Left ventricle myocardium inferior (tissue), 1 donor: ENCODE measurements around the gene NRAP. TPM values are rescaled to one million over a fixed set of nuclear protein-coding genes. Genes with fewer than 3 reads are reported as not detected.

Source experiments
- DNase-seq: peaks from one replicate; pipeline ENCODE4 v3.0.0-alpha.2; 2020
- H3K27ac ChIP-seq: fragments of 200-600 bp; replicated peaks from 2 replicates; pipeline ENCODE4 v1.8.0; 2021
- H3K27me3 ChIP-seq: fragments of 200-600 bp; 2 replicates; pipeline ENCODE4 v1.8.0; 2021; ENCODE audit warnings: low read depth
- H3K36me3 ChIP-seq: fragments of 200-600 bp; 2 replicates; pipeline ENCODE4 v1.8.0; 2021
- H3K4me1 ChIP-seq: fragments of 200-600 bp; 2 replicates; pipeline ENCODE4 v1.8.0; 2021
- H3K4me3 ChIP-seq: fragments of 200-600 bp; 2 replicates; pipeline ENCODE4 v1.8.0; 2021; ENCODE audit warnings: mild to moderate bottlenecking, moderate library complexity
- H3K9me3 ChIP-seq: fragments of 200-600 bp; replicated peaks from 2 replicates; pipeline ENCODE4 v1.8.0; 2021
- intact Hi-C: fragments of 100-400 bp; cut with micrococcal nuclease; formaldehyde crosslinking; loops from one replicate; pipeline ENCODE4 v1.11.0; 2022
- total RNA-seq: library from RNA; stranded (reverse); fragmentation: NEBNext Ultra II Directional; extraction: Animal tissue kit (Norgen Biotek cat#: 25700); gene quantifications from one replicate; pipeline ENCODE4 v1.2.1, GENCODE V29; 2021
- TF ChIP-seq, protein P1 (sequence below): fragments of 200-600 bp; IDR thresholded peaks from 2 replicates; pipeline ENCODE4 v1.8.0; 2021; ENCODE audit warnings: antibody characterized with exemption, mild to moderate bottlenecking, borderline replicate concordance
- donor health status: DM: no; HTN: yes; CAD: no; lungs with severe emphysema.

Gene NRAP
- total RNA-seq, 1 donor from 2014 or later, result 1,025 TPM

DNA sequence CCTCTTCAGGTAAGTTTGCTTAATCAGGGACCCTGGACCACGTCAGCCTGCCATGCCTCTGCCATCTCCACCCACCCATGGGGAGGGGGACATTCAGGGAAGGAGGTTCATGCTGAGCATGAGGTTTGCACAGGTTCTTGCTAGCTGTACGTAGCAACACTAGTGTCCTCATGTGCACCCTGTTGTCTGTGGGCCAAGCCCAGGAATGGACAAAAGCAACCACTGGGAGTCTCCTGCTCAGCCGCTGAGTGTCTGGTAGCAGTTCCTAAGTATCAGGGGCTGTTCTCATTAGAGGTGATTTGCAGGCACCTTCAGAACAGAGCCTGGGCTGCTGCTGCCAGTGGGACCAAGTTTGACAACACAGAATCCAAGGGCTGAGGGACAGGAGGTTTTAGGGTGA, 33.8 kb upstream of the NRAP start:
- intact Hi-C loops, result no loop called here
- H3K36me3 ChIP-seq, result peaks cover 63% of the 10 kb centered on the region
- no peak overlapping the region for H3K27ac ChIP-seq
- peaks cover 12% of the 10 kb centered on the region for H3K4me1 ChIP-seq
- H3K27me3 ChIP-seq, result no peaks in the 10 kb centered on the region
- H3K9me3 ChIP-seq, result peaks cover 21% of the 10 kb centered on the region
- no peak for DNase-seq
- TF ChIP-seq, protein P1, sequence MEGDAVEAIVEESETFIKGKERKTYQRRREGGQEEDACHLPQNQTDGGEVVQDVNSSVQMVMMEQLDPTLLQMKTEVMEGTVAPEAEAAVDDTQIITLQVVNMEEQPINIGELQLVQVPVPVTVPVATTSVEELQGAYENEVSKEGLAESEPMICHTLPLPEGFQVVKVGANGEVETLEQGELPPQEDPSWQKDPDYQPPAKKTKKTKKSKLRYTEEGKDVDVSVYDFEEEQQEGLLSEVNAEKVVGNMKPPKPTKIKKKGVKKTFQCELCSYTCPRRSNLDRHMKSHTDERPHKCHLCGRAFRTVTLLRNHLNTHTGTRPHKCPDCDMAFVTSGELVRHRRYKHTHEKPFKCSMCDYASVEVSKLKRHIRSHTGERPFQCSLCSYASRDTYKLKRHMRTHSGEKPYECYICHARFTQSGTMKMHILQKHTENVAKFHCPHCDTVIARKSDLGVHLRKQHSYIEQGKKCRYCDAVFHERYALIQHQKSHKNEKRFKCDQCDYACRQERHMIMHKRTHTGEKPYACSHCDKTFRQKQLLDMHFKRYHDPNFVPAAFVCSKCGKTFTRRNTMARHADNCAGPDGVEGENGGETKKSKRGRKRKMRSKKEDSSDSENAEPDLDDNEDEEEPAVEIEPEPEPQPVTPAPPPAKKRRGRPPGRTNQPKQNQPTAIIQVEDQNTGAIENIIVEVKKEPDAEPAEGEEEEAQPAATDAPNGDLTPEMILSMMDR, result no peak
- H3K4me3 ChIP-seq, result no peak overlapping the region

DNA sequence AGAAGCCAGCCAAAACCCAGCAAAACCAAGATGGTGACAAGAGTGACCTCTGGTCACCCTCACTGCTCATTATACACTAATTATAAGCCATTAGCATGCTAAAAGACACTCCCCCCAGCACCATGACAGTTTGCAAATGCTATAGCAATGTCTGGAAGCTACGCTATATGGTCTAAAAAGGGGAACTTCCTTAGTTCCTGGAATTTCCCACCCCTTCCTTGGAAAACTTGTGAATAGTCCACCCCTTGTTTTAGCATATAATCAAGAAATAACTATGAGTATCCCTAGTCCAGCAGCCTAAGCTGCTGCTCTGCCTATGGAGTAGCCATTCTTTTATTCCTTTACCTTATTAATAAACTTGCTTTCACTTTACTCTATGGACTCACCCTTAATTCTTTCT, 31.9 kb upstream of the NRAP start:
- H3K9me3 ChIP-seq, result peaks cover 30% of the 10 kb centered on the region
- H3K36me3 ChIP-seq, result peaks cover 64% of the 10 kb centered on the region
- no peak overlapping the region for H3K27ac ChIP-seq
- no peak for DNase-seq
- H3K4me1 ChIP-seq, result peaks cover 12% of the 10 kb centered on the region
- intact Hi-C loops, result no loop called here
- H3K4me3 ChIP-seq, result no peak overlapping the region
- no peaks in the 10 kb centered on the region for H3K27me3 ChIP-seq
- TF ChIP-seq, protein P1, result no peak

DNA sequence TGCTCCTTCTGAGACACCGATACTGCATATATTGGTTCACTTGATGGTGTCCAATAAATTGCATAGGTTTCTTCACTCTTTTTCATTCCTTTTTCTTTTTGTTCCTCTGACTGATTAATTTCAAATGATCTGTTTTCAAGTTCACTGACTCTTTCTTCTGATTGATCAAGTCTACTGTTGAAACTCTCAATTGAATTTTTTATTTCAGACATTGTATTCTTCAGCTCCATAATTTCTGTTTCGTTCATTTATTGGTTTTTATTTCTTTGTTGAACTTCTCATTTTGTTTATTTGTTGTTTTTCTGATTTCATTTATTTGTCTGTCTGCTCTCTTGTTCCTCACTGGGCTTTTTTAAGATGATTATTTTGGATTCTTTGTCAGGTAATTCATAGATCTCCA, 29.5 kb upstream of the NRAP start:
- no peak for DNase-seq
- Histone ChIP-seq H3K4me3 (no peak overlapping the region), H3K27me3 (no peaks in the 10 kb centered on the region), H3K9me3 (peaks cover 50% of the 10 kb centered on the region), H3K36me3 (peaks cover 50% of the 10 kb centered on the region), H3K4me1 (peaks cover 12% of the 10 kb centered on the region), H3K27ac (no peak overlapping the region)
- intact Hi-C loops, result no loop called here
- TF ChIP-seq, protein P1, result no peak

DNA sequence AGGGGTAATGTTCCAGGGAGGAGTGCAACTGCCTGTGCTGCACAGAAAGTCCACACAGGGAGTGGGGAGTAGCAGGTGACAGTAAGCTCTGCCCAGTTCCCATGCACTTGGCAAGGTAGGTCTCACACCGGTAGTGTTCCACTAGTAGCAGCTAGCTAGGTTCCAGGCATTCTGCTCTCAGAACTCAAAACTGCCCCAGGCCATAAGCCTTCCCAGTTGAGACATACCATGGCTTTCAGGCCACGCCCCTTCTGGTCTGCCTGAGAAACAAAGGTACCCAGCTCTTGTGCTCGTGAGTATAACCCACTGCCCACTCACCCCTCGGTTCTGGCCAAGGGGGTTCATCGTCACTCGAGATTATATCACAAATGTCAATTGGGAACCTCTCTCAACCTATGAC, 28.4 kb upstream of the NRAP start:
- no peak for DNase-seq
- Histone ChIP-seq H3K4me3 (no peak overlapping the region), H3K27me3 (no peaks in the 10 kb centered on the region), H3K36me3 (peaks cover 42% of the 10 kb centered on the region), H3K4me1 (peaks cover 8% of the 10 kb centered on the region), H3K9me3 (peaks cover 61% of the 10 kb centered on the region), H3K27ac (no peak overlapping the region)
- TF ChIP-seq, protein P1, result no peak
- intact Hi-C loops, result no loop called here

DNA sequence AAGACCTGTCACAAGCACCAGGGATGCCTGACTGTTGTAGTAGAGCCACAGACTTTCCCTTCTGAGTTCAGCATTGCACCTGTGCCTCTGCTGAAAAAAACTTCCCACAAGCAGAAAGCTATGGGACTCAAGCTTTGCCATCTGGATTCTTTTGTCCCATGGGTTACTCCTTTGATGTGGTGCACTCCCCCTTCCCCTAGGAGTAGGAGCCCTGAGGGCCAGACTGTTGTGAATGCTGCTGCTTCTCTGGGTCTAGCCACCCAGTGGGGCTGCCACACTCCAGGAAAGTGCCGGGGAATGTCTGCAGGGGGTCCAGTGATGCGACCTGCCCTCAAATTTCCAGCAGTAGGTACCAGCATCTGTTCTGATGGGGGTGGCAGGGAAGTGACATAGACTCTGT, 27.5 kb upstream of the NRAP start:
- Histone ChIP-seq H3K4me3 (no peak overlapping the region), H3K27ac (no peak overlapping the region), H3K9me3 (peaks cover 70% of the 10 kb centered on the region), H3K27me3 (no peaks in the 10 kb centered on the region), H3K4me1 (peaks cover 6% of the 10 kb centered on the region), H3K36me3 (peaks cover 45% of the 10 kb centered on the region)
- intact Hi-C loops, result no loop called here
- TF ChIP-seq, protein P1, result no peak
- DNase-seq, result no peak

DNA sequence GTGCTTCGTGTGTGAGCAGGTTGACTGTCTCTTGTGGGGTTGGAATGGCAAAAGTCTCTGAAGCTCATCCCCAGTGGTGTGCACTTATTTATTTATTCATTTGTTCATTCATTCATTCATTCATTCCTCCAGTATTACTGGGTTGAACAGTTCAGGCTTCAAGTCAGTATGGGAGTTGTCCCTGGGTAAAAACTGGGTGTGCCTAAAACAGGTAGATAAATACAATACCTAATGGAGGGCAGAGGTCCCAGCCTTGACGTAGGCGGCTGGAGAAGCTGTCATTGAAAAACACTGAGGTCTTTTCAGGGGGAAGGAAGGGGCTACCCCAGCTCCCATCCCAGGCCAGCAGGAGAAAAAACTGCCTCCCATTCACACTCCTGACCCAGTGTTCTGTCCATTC, 26.9 kb upstream of the NRAP start:
- Histone ChIP-seq H3K9me3 (peaks cover 76% of the 10 kb centered on the region), H3K4me1 (peaks cover 6% of the 10 kb centered on the region), H3K36me3 (peaks cover 45% of the 10 kb centered on the region), H3K27ac (no peak overlapping the region), H3K4me3 (no peak overlapping the region), H3K27me3 (no peaks in the 10 kb centered on the region)
- intact Hi-C loops, result no loop called here
- no peak for DNase-seq
- TF ChIP-seq, protein P1, result no peak
